Spleen (tissue), 11 donors: Measurements from ENCODE around the gene IQSEC1. TPM values are rescaled to one million over a fixed set of nuclear protein-coding genes. Genes with fewer than 3 reads are reported as not detected.

Experiments used
- DNase-seq: peaks from one replicate; pipeline ENCODE4 v3.0.0-alpha.2; 2020
- H3K27ac ChIP-seq, 8 donors: fragments of 200-600 bp; sonication (generic) in 7 of 8; 1 replicate in 4 of 8; 2 replicates in 4 of 8; pipeline versions ENCODE4 v1.5.0 to v1.8.0; 2016 to 2021; ENCODE audit warnings: inconsistent platforms in 4 of 8, mild to moderate bottlenecking in 4 of 8, moderate library complexity in 1 of 8
- H3K27me3 ChIP-seq, 7 donors: fragments of 200-600 bp; sonication (generic) in 6 of 7; replicated peaks in 1 of 7; 1 replicate in 4 of 7; 2 replicates in 3 of 7; pipeline versions ENCODE4 v1.5.0 to v1.8.0; 2016 to 2021; ENCODE audit warnings: inconsistent platforms in 3 of 7, mild to moderate bottlenecking in 1 of 7
- H3K36me3 ChIP-seq, 6 donors: fragments of 200-600 bp; sonication (generic) in 5 of 6; 1 replicate in 4 of 6; 2 replicates in 2 of 6; pipeline versions ENCODE4 v1.5.0 to v1.8.0; 2016 to 2021; ENCODE audit warnings: inconsistent platforms in 2 of 6
- H3K4me1 ChIP-seq, 6 donors: fragments of 200-600 bp; sonication (generic) in 5 of 6; 1 replicate in 3 of 6; 2 replicates in 3 of 6; pipeline versions ENCODE4 v1.5.0 to v1.8.0; 2016 to 2021; ENCODE audit warnings: inconsistent platforms in 3 of 6
- H3K4me3 ChIP-seq, 8 donors: fragments of 200-600 bp; sonication (generic) in 7 of 8; 1 replicate in 4 of 8; 2 replicates in 4 of 8; pipeline versions ENCODE4 v1.5.0 to v1.8.0; 2016 to 2021; ENCODE audit warnings: inconsistent platforms in 4 of 8, mild to moderate bottlenecking in 4 of 8, moderate library complexity in 2 of 8
- H3K9me3 ChIP-seq, 8 donors: fragments of 200-600 bp; sonication (generic) in 7 of 8; 1 replicate in 4 of 8; 2 replicates in 4 of 8; pipeline versions ENCODE4 v1.5.0 to v1.8.0; 2016 to 2021; ENCODE audit warnings: inconsistent platforms in 4 of 8
- CTCF ChIP-seq, 11 experiments: fragments of 200-600 bp in 7 of 11; fragments of 450-650 bp in 4 of 11; sonication (generic) in 4 of 11; IDR thresholded peaks in 8 of 11; conservative IDR thresholded peaks in 3 of 11; 1 replicate in 7 of 11; 2 replicates in 4 of 11; pipeline versions ENCODE4 v1.4.0 to v1.8.0; 2016 to 2021; ENCODE audit warnings: antibody characterized with exemption in 11 of 11, inconsistent platforms in 4 of 11, mild to moderate bottlenecking in 1 of 11
- POLR2A ChIP-seq, 3 donors: fragments of 450-650 bp; IDR thresholded peaks; one replicate each; pipeline ENCODE4 v1.5.1; 2017; ENCODE audit warnings: antibody characterized with exemption in 3 of 3, mild to moderate bottlenecking in 1 of 3
- POLR2AphosphoS5 ChIP-seq, 3 donors: sonication (generic); formaldehyde crosslinking; IDR thresholded peaks; one replicate each; pipeline ENCODE4 v1.5.1; 2017; ENCODE audit warnings: antibody characterized with exemption in 3 of 3
- WGBS, 5 donors: extraction: QIAGEN DNeasy Blood & Tissue Kit in 3 of 5; methylation state at CpG; one replicate each; pipeline versions ENCODE4 v1.1.5 to v1.1.7; 2013 to 2018; 5-methylcytosine and 5-hydroxymethylcytosine counted together
- intact Hi-C: fragments of 100-400 bp; cut with DNase I; formaldehyde crosslinking; loops from one replicate; pipeline ENCODE4 v1.15.0; 2023; ENCODE audit warnings: low total_unique reads
- polyA plus RNA-seq, 3 donors: library from polyadenylated mRNA; stranded (reverse); fragments of 200-250 nt; gene quantifications; one replicate each; pipeline ENCODE4 v1.2.1, GENCODE V29; 2013
- total RNA-seq, 7 donors: library from RNA; depleted of rRNA in 3 of 7; stranded (reverse); fragments of >200 nt in 3 of 7; fragmentation: NEBNext Ultra II Directional in 4 of 7; extraction: Animal tissue kit (Norgen Biotek cat#: 25700) in 4 of 7; gene quantifications; one replicate each; pipeline versions ENCODE4 v1.1.0 to v1.2.1, GENCODE V29; 2016 to 2021
- donor health status: healthy with polysubstance abuse.
- donor health status: DM: no; HTN: no; CAD: no; lungs with moderate emphysema.
- donor health status: DM: no; HTN: no; CAD: no.
- donor health status: Bipolar disorder and iron deficiency.
- donor health status: healthy.
- donor health status: DM: no; HTN: no; CAD: no.
- donor health status: DM: yes; HTN: yes; CAD: no.

The IQSEC1 gene
- total and polyA plus RNA-seq, 10 donors: 23.0 to 170 (median 116) TPM

- Histone ChIP-seq H3K27ac (no peak overlapping the region), H3K36me3 (no peaks in the 10 kb centered on the region), H3K27me3 (no peaks in the 10 kb centered on the region), H3K4me3 (no peak overlapping the region), H3K4me1 (peaks cover 0 to 6% (median 0%) of the 10 kb centered on the region in 6 donors), H3K9me3 (peaks cover 0 to 3% (median 0%) of the 10 kb centered on the region in 8 donors)
- peak; percentile 62 for DNase-seq
- intact Hi-C loops: no loop called here
- TF ChIP-seq POLR2AphosphoS5 (IDR thresholded peaks at IDR 0.05) (no peak), POLR2A (IDR thresholded peaks at IDR 0.05) (no peak), CTCF (IDR thresholded peaks at IDR 0.05 in 8 of 11, conservative IDR thresholded peaks at IDR 0.05 in 3 of 11) (no peak)
- WGBS, 5 donors: 83 to 91% (median 87%) methylated on average over 11 to 13 of the region's 13 CpGs
Observed at GRCh38 chr3:13103416-13104058, 30.3 kb upstream of the IQSEC1 start.

- Histone ChIP-seq H3K9me3 (peaks cover 0 to 3% (median 0%) of the 10 kb centered on the region in 8 donors), H3K27me3 (no peaks in the 10 kb centered on the region), H3K36me3 (no peaks in the 10 kb centered on the region), H3K27ac (no peak overlapping the region), H3K4me1 (peaks cover 0 to 7% (median 0%) of the 10 kb centered on the region in 6 donors), H3K4me3 (no peak overlapping the region)
- intact Hi-C loops: no loop called here
- peak; percentile 60 for DNase-seq
- TF ChIP-seq POLR2A (IDR thresholded peaks at IDR 0.05): no peak
- TF ChIP-seq CTCF (IDR thresholded peaks at IDR 0.05 in 8 of 11, conservative IDR thresholded peaks at IDR 0.05 in 3 of 11): no peak
- TF ChIP-seq POLR2AphosphoS5 (IDR thresholded peaks at IDR 0.05): no peak
- WGBS, 5 donors: 75 to 94% (median 85%) methylated on average over 16 to 21 of the region's 21 CpGs
Observed at GRCh38 chr3:13102386-13103345, 29.4 kb upstream of the IQSEC1 start.

- no peak for TF ChIP-seq POLR2AphosphoS5 (IDR thresholded peaks at IDR 0.05)
- TF ChIP-seq CTCF (IDR thresholded peaks at IDR 0.05 in 8 of 11, conservative IDR thresholded peaks at IDR 0.05 in 3 of 11): no peak
- TF ChIP-seq POLR2A (IDR thresholded peaks at IDR 0.05): no peak
- no peaks in the 10 kb centered on the region for H3K9me3 ChIP-seq
- intact Hi-C loops: no loop called here
Observed at GRCh38 chr3:13099707-13100106, 26.5 kb upstream of the IQSEC1 start.

More at GRCh38 chr3:13099707-13100106, 26.5 kb upstream of the IQSEC1 start:
- 78 to 86% (median 81%) methylated on average over 10 of the region's 10 CpGs for WGBS, 5 donors
- peaks cover 0 to 19% (median 7%) of the 10 kb centered on the region in 6 donors for H3K4me1 ChIP-seq
- H3K36me3 ChIP-seq: no peaks in the 10 kb centered on the region
- no peak overlapping the region for H3K27ac ChIP-seq
- H3K27me3 ChIP-seq: peaks cover 0 to 8% (median 0%) of the 10 kb centered on the region in 7 donors
- DNase-seq: no peak
- H3K4me3 ChIP-seq: no peak overlapping the region
